GM19239 (cell line): ENCODE data around the gene PODNL1.

Source experiments
- DNase-seq: peaks from one replicate; pipeline ENCODE4 v3.0.0; 2011; ENCODE audit warnings: low spot score; ENCODE audit not compliant: insufficient read length
- FAIRE-seq: peaks from 2 replicates; lab custom pipeline; 2011; peaks lifted over from hg19 to GRCh38; lab: Jason Lieb, UNC

PODNL1 gene

GRCh38 chr19:13905634-13906520 lies 32.3 kb downstream of the PODNL1 start, which contains the start of the genes BRME1 and CC2D1A:
TSS of gene BRME1 (minus strand) at chr19:13906117. CDS start at chr19:13904892, 1,225 bp downstream.
TSS of gene CC2D1A (plus strand) at chr19:13906201. CDS start at chr19:13906442, 241 bp downstream.
- peak; percentile 84 for FAIRE-seq

GRCh38 chr19:13902993-13903555 lies 35.1 kb downstream of the PODNL1 start:
- FAIRE-seq, result no peak
- no peak for DNase-seq

More at GRCh38 chr19:13905634-13906520, 32.3 kb downstream of the PODNL1 start, which contains the start of the genes BRME1 and CC2D1A:
- DNase-seq, result peak; percentile 100

GRCh38 chr19:13899912-13900584 lies 38.2 kb downstream of the PODNL1 start:
- FAIRE-seq (no peak), DNase-seq (no peak)

GRCh38 chr19:13899393-13899792 lies 38.8 kb downstream of the PODNL1 start:
- DNase-seq (no peak), FAIRE-seq (no peak)

- FAIRE-seq (no peak), DNase-seq (no peak)
Measured at GRCh38 chr19:13896227-13896626, 42.0 kb downstream of the PODNL1 start.

GRCh38 chr19:13894552-13894951 lies 43.7 kb downstream of the PODNL1 start:
- no peak for FAIRE-seq
- DNase-seq, result no peak

GRCh38 chr19:13892870-13893269 lies 45.3 kb downstream of the PODNL1 start:
- no peak for FAIRE-seq
- DNase-seq, result no peak

- no peak for FAIRE-seq
Measured at GRCh38 chr19:13890136-13890535, 48.1 kb downstream of the PODNL1 start.

GRCh38 chr19:13888281-13888680 lies 49.9 kb downstream of the PODNL1 start:
- FAIRE-seq, result no peak
- no peak for DNase-seq

More at GRCh38 chr19:13890136-13890535, 48.1 kb downstream of the PODNL1 start:
- DNase-seq, result no peak

GRCh38 chr19:13887517-13887916 lies 50.7 kb downstream of the PODNL1 start:
- FAIRE-seq, result no peak
- DNase-seq, result no peak

GRCh38 chr19:13887018-13887436 lies 51.2 kb downstream of the PODNL1 start:
- FAIRE-seq, result no peak
- no peak for DNase-seq

GRCh38 chr19:13885826-13886365 lies 52.3 kb downstream of the PODNL1 start:
- FAIRE-seq, result no peak

GRCh38 chr19:13884726-13885591 lies 53.3 kb downstream of the PODNL1 start:
- no peak for FAIRE-seq
- no peak for DNase-seq

More at GRCh38 chr19:13885826-13886365, 52.3 kb downstream of the PODNL1 start:
- DNase-seq, result no peak

GRCh38 chr19:13883516-13884064 lies 54.6 kb downstream of the PODNL1 start:
- DNase-seq (no peak), FAIRE-seq (no peak)

- FAIRE-seq (no peak), DNase-seq (no peak)
Measured at GRCh38 chr19:13882836-13883235, 55.4 kb downstream of the PODNL1 start.

GRCh38 chr19:13882419-13882795 lies 55.8 kb downstream of the PODNL1 start:
- no peak for DNase-seq

GRCh38 chr19:13881692-13882418 lies 56.4 kb downstream of the PODNL1 start:
- DNase-seq (no peak), FAIRE-seq (peak; percentile 90)

More at GRCh38 chr19:13882419-13882795, 55.8 kb downstream of the PODNL1 start:
- no peak for FAIRE-seq

- DNase-seq, result no peak
Measured at GRCh38 chr19:13881251-13881691, 56.9 kb downstream of the PODNL1 start.

More at GRCh38 chr19:13881251-13881691, 56.9 kb downstream of the PODNL1 start:
- FAIRE-seq, result peak; percentile 80
